ENCODE results near the gene FERMT2. TPM values are rescaled to one million over a fixed set of nuclear protein-coding genes. Genes with fewer than 3 reads are reported as not detected.

Gene FERMT2
- total RNA-seq, 6 experiments from 2014 or later = 40.4 to 64.5 (median 53.3) TPM

DNA sequence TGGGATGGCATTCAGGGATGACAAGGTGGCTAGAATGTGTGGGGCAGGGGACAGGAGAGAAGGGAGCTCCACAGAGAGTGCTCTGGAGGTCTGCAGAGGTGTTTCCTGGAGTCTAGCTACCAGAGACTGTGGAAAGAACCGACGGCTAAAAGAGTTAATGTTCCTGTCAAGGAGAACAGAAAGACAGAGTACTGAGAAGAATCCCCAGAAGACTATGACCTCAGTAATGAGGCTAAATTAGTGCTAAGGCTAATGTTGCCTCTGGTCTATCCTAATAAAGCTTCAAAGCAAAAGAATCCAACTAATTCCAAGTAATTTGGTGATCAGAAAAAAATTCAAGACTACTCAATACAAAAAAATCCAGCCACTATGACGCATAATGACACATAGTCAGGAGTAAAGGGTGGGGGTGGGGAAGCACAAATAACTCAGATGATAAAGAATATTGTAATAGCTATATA is 44.7 kb downstream of the FERMT2 start:
- H3K27ac ChIP-seq = no peak overlapping the region

DNA sequence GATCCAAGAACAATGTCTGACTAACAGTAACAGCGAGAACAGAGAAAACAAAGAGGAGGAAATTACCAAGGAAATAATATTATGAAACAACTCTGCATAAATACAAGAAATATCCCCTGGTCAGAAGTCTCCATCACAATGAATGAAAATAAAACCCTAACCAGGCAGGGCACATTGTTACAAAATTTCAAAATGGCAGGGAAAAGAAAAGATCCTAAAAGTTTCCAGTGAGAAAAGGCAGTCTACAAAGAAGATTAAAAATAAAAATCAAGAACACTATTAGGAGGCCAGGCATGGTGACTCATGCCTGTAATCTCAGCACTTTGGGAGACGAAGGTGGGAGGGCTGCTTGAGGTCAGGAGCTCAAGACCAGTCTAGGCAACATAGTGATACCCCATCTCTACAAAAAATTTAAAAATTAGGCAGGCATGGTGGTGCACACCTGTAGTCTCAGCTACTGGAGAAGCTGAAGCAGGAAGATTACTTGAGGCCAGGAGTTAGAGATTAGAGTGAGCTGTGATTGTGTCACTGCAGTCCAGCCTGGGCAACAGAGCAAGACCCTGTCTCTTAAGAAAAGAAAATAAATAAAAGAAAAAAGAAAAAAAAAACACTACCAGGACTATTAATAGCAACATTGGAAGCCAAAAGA is 47.8 kb downstream of the FERMT2 start:
- intact Hi-C loops (cut with DNase I) = no loop called here
- Histone ChIP-seq H3K27me3 (no peaks in the 10 kb centered on the region), H3K9me3 (no peaks in the 10 kb centered on the region), H3K4me3 (no peak overlapping the region), H3K27ac (no peak overlapping the region), H3K36me3 (peaks cover 0 to 8% (median 2%) of the 10 kb centered on the region in 4 donors), H3K4me1 (no peaks in the 10 kb centered on the region)
- DNase-seq (no peak), ATAC-seq (no peak)
- 64% methylated on average over 2 of the region's 2 CpGs for WGBS (ENCODE audit: insufficient coverage, low coverage, low lambda C conversion rate, missing lambda C conversion rate)
- no peak for TF ChIP-seq POLR2A (IDR thresholded peaks at IDR 0.05)
- TF ChIP-seq CTCF (IDR thresholded peaks at IDR 0.05) = no peak

More for the DNA sequence above, 44.7 kb downstream of the FERMT2 start:
- DNase-seq = no peak
- intact Hi-C loops (cut with DNase I) = no loop called here
- Histone ChIP-seq H3K27me3 (no peaks in the 10 kb centered on the region), H3K4me3 (no peak overlapping the region), H3K9me3 (no peaks in the 10 kb centered on the region), H3K36me3 (peaks cover 0 to 8% (median 2%) of the 10 kb centered on the region in 4 donors), H3K4me1 (peaks cover 0 to under 1% (median 0%) of the 10 kb centered on the region in 4 donors)
- WGBS (ENCODE audit: insufficient coverage, low coverage, low lambda C conversion rate, missing lambda C conversion rate) = 79% methylated on average over 3 of the region's 3 CpGs
- no peak for TF ChIP-seq CTCF (IDR thresholded peaks at IDR 0.05)
- TF ChIP-seq POLR2A (IDR thresholded peaks at IDR 0.05) = no peak
- peak in 1 of 4 donors; percentile 23 for ATAC-seq

- DNase-seq (no peak), ATAC-seq (no peak)
- Histone ChIP-seq H3K27me3 (no peaks in the 10 kb centered on the region), H3K36me3 (peaks cover 0 to 8% (median 2%) of the 10 kb centered on the region in 4 donors), H3K4me3 (no peak overlapping the region), H3K27ac (no peak overlapping the region), H3K4me1 (no peaks in the 10 kb centered on the region), H3K9me3 (no peaks in the 10 kb centered on the region)
- TF ChIP-seq POLR2A (IDR thresholded peaks at IDR 0.05) (no peak), CTCF (IDR thresholded peaks at IDR 0.05) (no peak)
- intact Hi-C loops (cut with DNase I) = no loop called here
- 52% methylated on average over 4 of the region's 4 CpGs for WGBS (ENCODE audit: insufficient coverage, low coverage, low lambda C conversion rate, missing lambda C conversion rate)
Measured at GRCh38 chr14:52901357-52901980, 49.4 kb downstream of the FERMT2 start.

- no peak for DNase-seq
- Histone ChIP-seq H3K27ac (no peak overlapping the region), H3K4me3 (no peak overlapping the region), H3K36me3 (peaks cover 0 to 8% (median 2%) of the 10 kb centered on the region in 4 donors), H3K9me3 (no peaks in the 10 kb centered on the region), H3K27me3 (no peaks in the 10 kb centered on the region), H3K4me1 (no peaks in the 10 kb centered on the region)
- intact Hi-C loops (cut with DNase I) = no loop called here
- ATAC-seq = peak in 3 of 4 donors; percentile 29 to 59 (median 30)
- TF ChIP-seq CTCF (IDR thresholded peaks at IDR 0.05) (no peak), POLR2A (IDR thresholded peaks at IDR 0.05) (no peak)
- 86% methylated on average over 7 of the region's 8 CpGs for WGBS (ENCODE audit: insufficient coverage, low coverage, low lambda C conversion rate, missing lambda C conversion rate)
Measured at GRCh38 chr14:52900731-52901130, 50.1 kb downstream of the FERMT2 start.
